HG02759 (cell line): Measurements from ENCODE around the gene CYB5RL.
"Not testable (repeated sequence)": the region's sequence is repeated elsewhere in the genome, so short reads cannot be mapped to it uniquely, and the experiment has no call there.

Experiments used
- ATAC-seq: cut with Tn5 transposase; IDR thresholded peaks from one replicate; pipeline ENCODE4 v1.9.1; 2021; ENCODE audit warnings: mild to moderate bottlenecking, moderate library complexity; ENCODE audit not compliant: unreplicated experiment

Gene CYB5RL, protein sequence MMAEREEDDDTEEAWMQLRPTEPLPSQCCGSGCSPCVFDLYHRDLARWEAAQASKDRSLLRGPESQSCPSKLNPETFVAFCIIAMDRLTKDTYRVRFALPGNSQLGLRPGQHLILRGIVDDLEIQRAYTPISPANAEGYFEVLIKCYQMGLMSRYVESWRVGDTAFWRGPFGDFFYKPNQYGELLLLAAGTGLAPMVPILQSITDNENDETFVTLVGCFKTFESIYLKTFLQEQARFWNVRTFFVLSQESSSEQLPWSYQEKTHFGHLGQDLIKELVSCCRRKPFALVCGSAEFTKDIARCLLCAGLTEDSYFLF

GRCh38 chr1:54199765-54200518 is at the start of gene CYB5RL, which contains the start of gene MRPL37:
Gene CYB5RL (minus strand): TSS chr1:54200030. CDS start chr1:54195616, 4,414 bp downstream.
Gene MRPL37 (plus strand): TSS chr1:54200167. CDS start chr1:54200244, 77 bp downstream.
- peak; percentile 95 for ATAC-seq

GRCh38 chr1:54248966-54249365 is 49.1 kb upstream of the CYB5RL start:
- no peak for ATAC-seq

GRCh38 chr1:54247863-54248515 is 48.2 kb upstream of the CYB5RL start:
- no peak for ATAC-seq

DNA sequence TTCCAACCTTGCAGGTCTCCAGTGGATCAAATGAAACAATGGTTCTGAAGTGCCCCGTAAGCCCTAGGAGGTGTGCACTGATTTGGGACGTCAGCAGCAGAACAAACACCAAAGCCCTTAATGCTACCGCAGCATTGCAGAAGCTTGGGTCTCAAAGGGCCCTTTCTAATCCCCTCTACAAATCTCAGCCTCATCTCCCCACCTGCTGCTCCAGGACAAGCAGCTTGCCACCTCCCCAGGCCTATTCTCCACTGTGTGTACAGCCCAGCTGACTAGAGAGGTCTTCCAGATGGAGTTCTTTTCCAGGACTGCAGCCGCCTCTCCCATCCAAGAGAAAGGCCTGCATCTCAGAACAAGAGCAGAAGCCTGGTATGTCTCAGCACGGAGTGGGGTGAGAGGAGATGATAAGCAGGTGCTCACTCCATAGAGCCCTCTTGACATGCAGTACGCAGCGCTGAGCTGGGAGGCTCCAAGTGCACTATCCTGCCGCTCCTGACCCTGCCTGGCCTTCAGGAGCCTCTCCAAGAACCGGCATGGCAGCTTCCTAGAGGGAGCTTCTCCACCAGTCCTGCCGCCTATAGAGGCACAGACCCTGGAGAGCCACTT is 46.4 kb upstream of the CYB5RL start:
- ATAC-seq, result no peak

GRCh38 chr1:54245501-54245900 is 45.7 kb upstream of the CYB5RL start:
- no peak for ATAC-seq

- no peak for ATAC-seq
Measured at GRCh38 chr1:54244655-54245054, 44.8 kb upstream of the CYB5RL start.

DNA sequence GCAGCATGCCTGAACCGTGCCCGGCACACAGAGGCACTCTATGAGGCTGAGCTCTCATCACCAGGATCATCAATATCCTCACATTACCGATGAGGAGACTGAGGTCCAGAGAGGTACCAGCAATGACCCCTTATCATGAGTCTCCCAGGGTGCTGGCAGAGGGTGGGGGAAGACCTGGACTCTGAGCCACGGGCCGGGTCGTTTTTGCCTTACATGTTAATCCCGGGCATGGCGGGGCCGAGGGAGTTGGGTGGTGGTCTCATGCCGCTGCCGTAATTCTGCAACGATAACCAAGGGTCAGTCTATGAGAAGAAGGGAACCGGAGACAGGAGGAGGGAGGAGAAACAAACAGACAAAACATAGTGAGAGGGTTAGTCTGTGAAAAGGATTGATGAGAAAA is 43.2 kb upstream of the CYB5RL start:
- no peak for ATAC-seq

- ATAC-seq, result no peak
Measured at GRCh38 chr1:54241364-54241763, 41.5 kb upstream of the CYB5RL start.

DNA sequence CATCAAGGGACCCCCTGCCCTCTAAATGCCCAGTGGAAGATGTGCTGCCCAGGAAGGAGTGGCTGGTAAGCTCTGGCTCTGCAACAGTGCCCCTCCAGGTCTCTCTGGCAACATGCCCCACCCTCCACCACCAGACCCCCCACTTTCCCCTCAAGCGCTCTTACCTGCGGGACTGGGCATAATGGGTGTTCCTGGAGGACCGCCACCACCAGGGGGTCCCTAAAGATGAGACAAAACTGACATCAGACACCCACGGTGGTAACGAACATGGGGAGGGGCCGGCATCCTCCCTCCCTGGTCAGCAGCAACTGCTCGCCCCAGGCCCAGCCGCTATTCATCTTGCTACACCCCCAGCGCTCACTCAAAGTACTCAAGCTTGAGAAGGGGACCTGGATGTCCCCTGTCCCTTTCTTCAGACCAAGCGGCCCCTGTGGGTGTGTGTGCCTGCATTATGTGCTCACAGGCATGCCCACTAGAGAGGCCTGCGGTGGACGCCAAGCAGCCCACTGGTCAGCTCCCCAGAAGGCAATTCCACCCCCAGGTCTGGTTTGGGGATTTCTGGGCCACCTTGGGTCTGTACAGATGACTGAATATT is 41.0 kb upstream of the CYB5RL start:
- ATAC-seq, result no peak

- no peak for ATAC-seq
Measured at GRCh38 chr1:54239631-54240031, 39.8 kb upstream of the CYB5RL start.

GRCh38 chr1:54239035-54239383 is 39.2 kb upstream of the CYB5RL start:
- ATAC-seq, result no peak

DNA sequence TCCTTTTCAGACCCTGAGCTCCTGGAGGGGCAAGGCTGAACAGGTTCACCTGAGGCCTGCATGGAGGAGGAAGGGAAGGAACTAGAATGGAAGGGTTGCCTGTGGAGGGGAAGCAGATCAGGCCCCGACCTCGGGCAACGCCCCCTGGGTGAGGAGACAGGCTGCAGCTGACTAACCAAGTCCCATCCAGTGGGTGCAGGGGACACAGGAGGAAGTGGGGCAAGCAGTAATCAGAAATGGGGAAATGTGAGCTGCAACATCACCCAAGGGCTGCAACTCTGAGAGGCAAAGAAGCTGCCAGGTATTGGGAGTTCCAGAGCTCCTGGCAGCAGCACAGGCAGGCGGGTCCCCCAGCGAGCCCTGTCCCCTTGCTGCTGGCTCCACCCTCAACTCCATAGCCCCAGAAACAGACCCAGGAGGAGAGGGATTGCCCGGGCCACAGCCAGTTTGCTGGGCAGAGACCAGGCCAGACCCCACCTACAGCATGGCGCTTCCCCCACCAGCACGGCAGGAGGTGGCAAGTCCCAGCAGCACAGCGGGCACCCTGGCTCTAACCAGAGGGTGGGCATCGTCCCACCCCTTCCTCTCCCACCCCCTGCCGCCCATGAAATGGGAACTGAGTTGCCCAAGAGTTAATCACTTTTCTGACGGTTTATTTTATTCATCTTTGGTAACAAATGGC is 38.7 kb upstream of the CYB5RL start:
- ATAC-seq, result no peak

DNA sequence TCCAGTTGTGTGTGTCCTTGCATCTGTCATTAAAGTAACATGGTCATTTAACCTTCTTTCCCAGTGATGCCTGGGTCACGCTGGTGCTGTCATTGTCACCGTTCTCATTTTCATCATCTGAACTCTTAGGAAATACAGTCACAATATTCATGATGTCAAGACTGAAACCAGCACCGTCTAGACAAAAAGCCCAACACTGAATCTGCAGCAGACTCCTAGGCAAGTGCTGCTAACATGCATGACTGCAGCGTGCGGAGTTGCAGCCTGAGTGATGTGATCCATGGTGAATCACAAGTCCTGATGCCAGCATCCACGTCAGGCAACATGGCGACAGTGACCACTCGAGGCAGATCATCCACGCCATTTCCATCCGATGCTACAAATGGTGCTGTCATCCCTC is 37.8 kb upstream of the CYB5RL start:
- ATAC-seq, result no peak

- no peak for ATAC-seq
Measured at GRCh38 chr1:54234284-54234683, 34.5 kb upstream of the CYB5RL start.

DNA sequence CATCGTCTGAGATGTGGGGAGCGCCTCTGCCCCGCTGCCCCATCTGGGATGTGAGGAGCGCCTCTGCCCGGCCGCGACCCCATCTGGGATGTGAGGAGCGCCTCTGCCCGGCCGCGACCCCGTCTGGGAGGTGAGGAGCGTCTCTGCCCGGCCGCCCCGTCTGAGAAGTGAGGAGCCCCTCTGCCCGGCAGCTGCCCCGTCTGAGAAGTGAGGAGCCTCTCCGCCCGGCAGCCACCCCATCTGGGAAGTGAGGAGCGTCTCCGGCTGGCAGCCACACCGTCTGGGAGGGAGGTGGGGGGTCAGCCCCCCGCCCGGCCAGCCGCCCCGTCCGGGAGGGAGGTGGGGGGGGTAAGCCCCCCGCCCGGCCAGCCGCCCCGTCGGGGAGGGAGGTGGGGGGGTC is 33.4 kb upstream of the CYB5RL start:
- not testable (repeated sequence) for ATAC-seq

GRCh38 chr1:54230507-54231339 is 30.9 kb upstream of the CYB5RL start:
- ATAC-seq, result no peak

DNA sequence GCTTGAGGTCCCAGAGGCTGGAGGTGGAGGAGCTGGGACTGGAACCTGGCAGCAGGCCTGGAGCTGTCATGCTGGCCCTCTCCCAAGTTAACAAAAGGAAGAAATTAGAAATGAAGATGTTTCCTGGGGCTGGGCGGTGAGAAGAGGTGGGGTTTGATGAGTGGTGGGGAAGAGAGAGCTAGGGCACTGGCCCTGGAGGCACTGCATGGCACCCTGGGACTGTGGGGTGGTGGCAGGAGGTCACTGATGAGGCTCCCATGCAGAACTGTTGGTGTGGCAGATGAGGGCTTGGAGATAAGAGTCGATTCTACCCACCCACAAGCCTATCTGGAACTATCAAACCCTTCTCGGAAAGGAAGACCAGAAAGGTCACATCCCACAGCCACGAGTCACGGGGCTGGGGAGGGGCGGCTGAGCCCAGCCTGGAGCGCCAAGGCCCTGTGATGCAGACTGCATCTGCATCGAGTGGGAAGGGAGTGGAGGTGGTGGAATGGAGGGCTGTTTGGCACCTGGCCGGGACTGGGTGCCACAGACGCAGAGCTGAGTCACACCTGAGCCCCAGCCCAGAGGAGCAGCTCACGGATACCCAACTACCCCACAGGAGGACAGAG is 29.6 kb upstream of the CYB5RL start:
- ATAC-seq, result no peak

DNA sequence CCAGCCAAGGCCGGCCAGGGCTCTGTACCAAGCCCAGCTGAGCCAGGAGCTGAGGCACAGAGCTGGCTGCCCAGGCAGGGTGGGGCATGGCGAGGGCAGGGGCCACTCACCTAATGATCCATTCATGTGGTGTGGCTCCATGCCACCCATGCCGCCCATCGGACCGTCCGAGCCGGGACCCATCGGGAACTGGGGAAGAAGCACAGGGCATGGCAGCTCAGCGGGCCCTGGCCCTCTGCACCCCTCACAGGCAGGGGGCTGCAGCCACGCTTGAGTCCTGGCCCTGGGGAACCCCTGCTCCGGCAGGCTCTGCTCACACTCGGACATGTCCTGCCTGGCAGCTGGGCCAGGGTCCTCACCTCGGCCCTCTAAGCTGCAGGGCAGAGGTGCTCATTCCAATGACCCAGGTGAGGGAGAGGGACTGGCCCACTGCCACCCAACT is 28.8 kb upstream of the CYB5RL start:
- ATAC-seq, result no peak

DNA sequence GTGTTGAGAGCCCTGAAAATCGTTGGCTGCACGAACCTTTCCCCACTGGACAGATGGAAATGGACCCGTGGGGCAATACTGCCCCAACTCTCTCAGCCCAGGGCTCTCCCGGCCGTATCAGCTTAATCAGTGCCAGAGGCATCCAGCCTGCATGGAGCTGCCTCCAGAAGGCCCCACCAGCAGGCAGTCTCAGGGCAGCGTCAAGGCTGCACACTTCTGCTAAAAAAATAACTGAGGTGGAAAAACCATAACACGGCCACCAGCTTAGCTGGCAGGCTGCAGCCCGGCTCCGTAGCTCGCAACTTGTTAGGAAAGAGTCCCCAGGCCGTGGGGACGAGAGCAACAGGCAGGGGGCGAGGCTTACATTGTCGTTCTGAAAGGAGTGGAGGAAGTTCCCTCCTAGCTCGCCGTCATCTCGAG is 28.1 kb upstream of the CYB5RL start:
- ATAC-seq, result no peak
